ENCODE data around the gene ATF2. TPM values are rescaled to one million over a fixed set of nuclear protein-coding genes. Genes with fewer than 3 reads are reported as not detected.
A peak's percentile ranks its signal among the peaks of the same experiment; 100 is the strongest.

ATF2 gene
- total and polyA plus RNA-seq, 2 experiments from 2014 or later, result 23.0 to 53.5 TPM

- no peak overlapping the region for H2AFZ ChIP-seq
- H4K20me1 ChIP-seq (ENCODE audit: insufficient read depth, poor library complexity, severe bottlenecking), result peaks cover 23% of the 10 kb centered on the region
- DNase-seq (ENCODE audit: low spot score), result no peak
- peaks cover 5% of the 10 kb centered on the region for H3K4me1 ChIP-seq (ENCODE audit: insufficient read depth)
- H3K4me2 ChIP-seq, result peak overlapping the region; percentile 75
- H3K9me2 ChIP-seq (replicated peaks; ENCODE audit: insufficient read depth), result no peaks in the 10 kb centered on the region
- TF ChIP-seq EZH2 (IDR thresholded peaks at IDR 0.05; ENCODE audit: borderline replicate concordance), result no peak
- TF ChIP-seq EZH2phosphoT487 (IDR thresholded peaks at IDR 0.05; ENCODE audit: low read depth, severe bottlenecking, unreplicated experiment), result no peak
- TF ChIP-seq CTCF (IDR thresholded peaks at IDR 0.05; ENCODE audit: poor library complexity), result no peak
- no peaks in the 10 kb centered on the region for H3K36me3 ChIP-seq (replicated peaks; ENCODE audit: insufficient read depth, low read depth)
- 24% methylated on average over 9 of the region's 9 CpGs for WGBS (ENCODE audit: low lambda C conversion rate, missing lambda C conversion rate)
- no peaks in the 10 kb centered on the region for H3K27me3 ChIP-seq
- peaks cover 73% of the 10 kb centered on the region for H3K79me2 ChIP-seq
- H3K27ac ChIP-seq, result peak overlapping the region; percentile 92
- peak overlapping the region; percentile 98 for H3K4me3 ChIP-seq
- H3K9me3 ChIP-seq (ENCODE audit: low read depth), result no peaks in the 10 kb centered on the region
These were observed 1.7 kb downstream of the ATF2 start for GRCh38 chr2:175166216-175166824.

GRCh38 chr2:175164235-175164634, 3.8 kb downstream of the ATF2 start:
- Histone ChIP-seq H3K4me2 (no peak overlapping the region), H3K9me3 (ENCODE audit: low read depth) (no peaks in the 10 kb centered on the region), H3K27ac (no peak overlapping the region), H3K27me3 (no peaks in the 10 kb centered on the region), H3K9me2 (replicated peaks; ENCODE audit: insufficient read depth) (no peaks in the 10 kb centered on the region), H3K4me3 (no peak overlapping the region), H3K36me3 (replicated peaks; ENCODE audit: insufficient read depth, low read depth) (no peaks in the 10 kb centered on the region), H2AFZ (no peak overlapping the region), H4K20me1 (ENCODE audit: insufficient read depth, poor library complexity, severe bottlenecking) (peaks cover 41% of the 10 kb centered on the region), H3K4me1 (ENCODE audit: insufficient read depth) (peaks cover 5% of the 10 kb centered on the region), H3K79me2 (peaks cover 88% of the 10 kb centered on the region)
- WGBS (ENCODE audit: low lambda C conversion rate, missing lambda C conversion rate), result 97% methylated on average over 8 of the region's 8 CpGs
- no peak for TF ChIP-seq CTCF (IDR thresholded peaks at IDR 0.05; ENCODE audit: poor library complexity)
- no peak for TF ChIP-seq EZH2 (IDR thresholded peaks at IDR 0.05; ENCODE audit: borderline replicate concordance)
- no peak for TF ChIP-seq EZH2phosphoT487 (IDR thresholded peaks at IDR 0.05; ENCODE audit: low read depth, severe bottlenecking, unreplicated experiment)
- DNase-seq (ENCODE audit: low spot score), result no peak

- H4K20me1 ChIP-seq (ENCODE audit: insufficient read depth, poor library complexity, severe bottlenecking), result peaks cover 73% of the 10 kb centered on the region
- H3K9me3 ChIP-seq (ENCODE audit: low read depth), result no peaks in the 10 kb centered on the region
- H3K36me3 ChIP-seq (replicated peaks; ENCODE audit: insufficient read depth, low read depth), result no peaks in the 10 kb centered on the region
- H3K4me2 ChIP-seq, result no peak overlapping the region
- no peaks in the 10 kb centered on the region for H3K9me2 ChIP-seq (replicated peaks; ENCODE audit: insufficient read depth)
- H3K4me3 ChIP-seq, result no peak overlapping the region
- H3K4me1 ChIP-seq (ENCODE audit: insufficient read depth), result no peaks in the 10 kb centered on the region
- WGBS (ENCODE audit: low lambda C conversion rate, missing lambda C conversion rate), result 98% methylated on average over 4 of the region's 4 CpGs
- peaks cover 100% of the 10 kb centered on the region for H3K79me2 ChIP-seq
- H2AFZ ChIP-seq, result no peak overlapping the region
- no peaks in the 10 kb centered on the region for H3K27me3 ChIP-seq
- TF ChIP-seq EZH2 (IDR thresholded peaks at IDR 0.05; ENCODE audit: borderline replicate concordance) (no peak), CTCF (IDR thresholded peaks at IDR 0.05; ENCODE audit: poor library complexity) (no peak), EZH2phosphoT487 (IDR thresholded peaks at IDR 0.05; ENCODE audit: low read depth, severe bottlenecking, unreplicated experiment) (no peak)
- DNase-seq (ENCODE audit: low spot score), result no peak
- H3K27ac ChIP-seq, result no peak overlapping the region
These were observed 9.1 kb downstream of the ATF2 start for GRCh38 chr2:175158894-175159293.
